Stimulated activated memory B cell treated with anti-CD40 and anti-IgM and Interleukin-4, amounts not matched to agents 10 μg/mL and 1 μg/mL and 100 μg/mL, for 72 hours (primary cell): Measurements from ENCODE around the gene GRK7.
"Not testable (repeated sequence)": the region's sequence is repeated elsewhere in the genome, so short reads cannot be mapped to it uniquely, and the experiment has no call there.

Experiments used
- ATAC-seq: fragments of 150-1000 bp; cut with Tn5 transposase; 2 replicates; pipeline ENCODE4 v1.10.0; 2021
- H3K27ac Mint-ChIP-seq: one replicate; pipeline ENCODE4 v1.8.0; 2022; ENCODE audit warnings: mild to moderate bottlenecking, mixed read lengths
- H3K27me3 Mint-ChIP-seq: one replicate; pipeline ENCODE4 v1.8.0; 2022; ENCODE audit warnings: mixed read lengths
- H3K36me3 Mint-ChIP-seq: one replicate; pipeline ENCODE4 v1.8.0; 2022; ENCODE audit warnings: mixed read lengths
- H3K4me1 Mint-ChIP-seq: one replicate; pipeline ENCODE4 v1.8.0; 2022; ENCODE audit warnings: mixed read lengths
- H3K4me3 Mint-ChIP-seq: one replicate; pipeline ENCODE4 v1.8.0; 2022; ENCODE audit warnings: mild to moderate bottlenecking, moderate library complexity, mixed read lengths
- H3K9me3 Mint-ChIP-seq: one replicate; pipeline ENCODE4 v1.8.0; 2022; ENCODE audit warnings: mixed read lengths

Gene GRK7

DNA sequence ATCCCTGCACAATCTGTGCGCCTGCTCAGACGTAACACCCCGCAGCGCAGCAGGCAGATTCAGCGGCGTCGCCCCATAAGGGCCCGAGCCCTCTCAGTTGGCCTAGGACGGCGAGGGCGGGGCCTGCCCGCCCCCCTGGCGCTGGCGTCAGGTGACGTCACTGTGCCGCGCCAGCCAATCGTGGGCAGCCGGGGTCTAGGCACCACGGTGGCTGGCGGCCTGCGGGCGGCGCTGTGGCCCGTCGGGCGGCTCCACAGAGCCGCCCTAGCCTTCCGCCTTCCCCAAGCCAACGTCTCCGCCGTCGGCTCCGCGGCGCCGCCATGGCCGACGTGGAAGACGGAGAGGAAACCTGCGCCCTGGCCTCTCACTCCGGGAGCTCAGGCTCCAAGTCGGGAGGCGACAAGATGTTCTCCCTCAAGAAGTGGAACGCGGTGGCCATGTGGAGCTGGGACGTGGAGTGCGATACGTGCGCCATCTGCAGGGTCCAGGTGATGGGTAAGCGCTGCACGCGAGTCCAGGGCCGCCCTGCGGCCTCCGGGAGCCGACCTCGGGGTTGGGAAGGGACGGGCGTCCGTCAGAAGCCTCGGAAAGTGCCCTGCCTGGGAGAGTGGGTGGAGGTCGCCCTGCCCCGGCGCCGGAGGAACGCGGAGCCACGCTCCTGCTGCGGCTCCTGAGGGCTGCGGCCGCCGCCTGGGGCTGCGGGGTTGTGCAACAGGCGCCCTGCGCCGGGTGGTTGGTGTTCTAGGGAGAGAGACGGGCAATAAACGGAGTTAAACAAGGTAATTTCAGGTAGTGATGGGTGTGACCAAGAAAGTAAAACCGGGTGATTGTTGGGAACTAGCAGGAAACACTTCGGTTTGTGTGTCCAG, 25.0 kb upstream of the GRK7 start, which contains the start of gene RNF7:
RNF7 (plus strand) TSS at position 277 of the 869 bp plus-strand sequence; CDS start at position 321, 44 bp downstream.
- ATAC-seq: peak; percentile 99
- Mint-ChIP-seq H3K9me3 (no peaks in the 10 kb centered on the region), H3K4me1 (peaks cover 38% of the 10 kb centered on the region), H3K27ac (peak within 1 kb of the TSS; percentile 98), H3K27me3 (no peaks in the 10 kb centered on the region), H3K4me3 (peak within 1 kb of the TSS; percentile 98), H3K36me3 (no peaks in the 10 kb centered on the region)

- H3K27me3 Mint-ChIP-seq: no peaks in the 10 kb centered on the region
- no peaks in the 10 kb centered on the region for H3K9me3 Mint-ChIP-seq
- peaks cover 40% of the 10 kb centered on the region for H3K4me1 Mint-ChIP-seq
- peak overlapping the region; percentile 98 for H3K27ac Mint-ChIP-seq
- ATAC-seq: no peak
- H3K4me3 Mint-ChIP-seq: peak overlapping the region; percentile 98
- H3K36me3 Mint-ChIP-seq: peaks cover under 1% of the 10 kb centered on the region
Observed at GRCh38 chr3:141738891-141739363, 24.3 kb upstream of the GRK7 start.

DNA sequence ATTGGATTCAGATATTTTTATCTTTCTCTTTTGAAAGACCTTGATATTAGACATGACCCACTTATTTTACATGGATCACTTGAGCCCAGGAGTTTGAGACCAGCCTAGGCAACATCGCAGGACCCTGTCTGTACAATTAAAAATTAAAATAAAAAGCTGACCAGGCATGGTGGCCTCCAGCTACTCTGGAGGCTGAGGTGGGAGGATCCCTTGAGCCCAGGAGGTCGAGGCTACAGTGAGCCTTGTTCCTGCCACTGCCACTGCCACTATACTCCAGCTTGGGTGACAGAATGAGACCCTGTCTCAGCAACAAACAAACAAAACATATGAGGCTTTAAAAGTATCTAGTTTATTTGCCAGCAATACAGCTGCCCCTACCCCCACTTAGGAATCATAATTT, 23.5 kb upstream of the GRK7 start:
- H3K4me3 Mint-ChIP-seq: peak overlapping the region; percentile 98
- H3K27me3 Mint-ChIP-seq: no peaks in the 10 kb centered on the region
- no peak for ATAC-seq
- peak overlapping the region; percentile 98 for H3K27ac Mint-ChIP-seq
- no peaks in the 10 kb centered on the region for H3K9me3 Mint-ChIP-seq
- H3K4me1 Mint-ChIP-seq: peaks cover 48% of the 10 kb centered on the region
- H3K36me3 Mint-ChIP-seq: peaks cover 9% of the 10 kb centered on the region

DNA sequence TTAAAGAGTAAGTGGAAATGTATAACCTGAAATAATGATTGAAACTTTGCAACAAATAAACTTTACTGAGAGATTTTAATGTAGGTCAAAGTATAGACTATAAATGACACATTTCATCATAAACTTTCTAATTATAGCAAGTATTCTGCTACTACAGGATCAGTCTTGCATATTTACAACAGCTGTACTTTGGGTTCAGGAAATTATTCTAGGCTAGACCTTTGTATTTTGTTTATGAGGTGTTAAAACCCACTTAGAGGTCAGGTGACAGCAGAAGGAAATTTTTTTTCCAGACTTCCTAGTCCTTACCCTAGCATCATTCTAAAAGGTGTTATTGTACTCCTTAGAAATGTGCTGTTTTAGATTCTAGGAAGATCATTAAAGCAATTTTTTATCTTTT, 22.9 kb upstream of the GRK7 start:
- H3K4me3 Mint-ChIP-seq: no peak overlapping the region
- H3K27ac Mint-ChIP-seq: no peak overlapping the region

GRCh38 chr3:141743305-141743704, 19.9 kb upstream of the GRK7 start:
- Mint-ChIP-seq H3K27ac (no peak overlapping the region), H3K9me3 (no peaks in the 10 kb centered on the region), H3K4me3 (no peak overlapping the region), H3K36me3 (peaks cover 18% of the 10 kb centered on the region), H3K27me3 (no peaks in the 10 kb centered on the region), H3K4me1 (peaks cover 40% of the 10 kb centered on the region)
- ATAC-seq: no peak

More for the DNA sequence above, 22.9 kb upstream of the GRK7 start:
- H3K9me3 Mint-ChIP-seq: no peaks in the 10 kb centered on the region
- no peaks in the 10 kb centered on the region for H3K27me3 Mint-ChIP-seq
- peaks cover 14% of the 10 kb centered on the region for H3K36me3 Mint-ChIP-seq
- peaks cover 48% of the 10 kb centered on the region for H3K4me1 Mint-ChIP-seq
- ATAC-seq: no peak

GRCh38 chr3:141746962-141747361, 16.2 kb upstream of the GRK7 start:
- no peaks in the 10 kb centered on the region for H3K27me3 Mint-ChIP-seq
- ATAC-seq: no peak
- no peak overlapping the region for H3K27ac Mint-ChIP-seq
- peaks cover 18% of the 10 kb centered on the region for H3K36me3 Mint-ChIP-seq
- no peak overlapping the region for H3K4me3 Mint-ChIP-seq
- H3K4me1 Mint-ChIP-seq: peaks cover 22% of the 10 kb centered on the region
- H3K9me3 Mint-ChIP-seq: no peaks in the 10 kb centered on the region

- Mint-ChIP-seq H3K27ac (no peak overlapping the region), H3K36me3 (no peaks in the 10 kb centered on the region), H3K4me3 (no peak overlapping the region), H3K4me1 (no peaks in the 10 kb centered on the region), H3K27me3 (no peaks in the 10 kb centered on the region), H3K9me3 (no peaks in the 10 kb centered on the region)
- ATAC-seq: no peak
Observed at GRCh38 chr3:141753399-141753798, 9.8 kb upstream of the GRK7 start.

- Mint-ChIP-seq H3K36me3 (no peaks in the 10 kb centered on the region), H3K27me3 (no peaks in the 10 kb centered on the region), H3K27ac (no peak overlapping the region), H3K4me3 (no peak overlapping the region), H3K4me1 (no peaks in the 10 kb centered on the region), H3K9me3 (no peaks in the 10 kb centered on the region)
- no peak for ATAC-seq
Observed at GRCh38 chr3:141754032-141754431, 9.2 kb upstream of the GRK7 start.

DNA sequence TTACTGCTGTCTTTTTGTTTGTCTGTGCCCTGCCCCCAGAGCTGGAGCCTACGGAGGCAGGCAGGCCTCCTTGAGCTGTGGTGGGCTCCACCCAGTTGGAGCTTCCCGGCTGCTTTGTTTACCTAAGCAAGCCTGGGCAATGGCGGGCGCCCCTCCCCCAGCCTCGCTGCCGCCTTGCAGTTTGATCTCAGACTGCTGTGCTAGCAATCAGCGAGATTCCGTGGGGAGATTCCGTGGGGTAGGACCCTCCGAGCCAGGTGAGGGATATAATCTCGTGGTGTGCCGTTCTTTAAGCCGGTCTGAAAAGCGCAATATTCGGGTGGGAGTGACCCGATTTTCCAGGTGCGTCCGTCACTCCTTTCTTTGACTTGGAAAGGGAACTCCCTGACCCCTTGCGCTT, 656 bp upstream of the GRK7 start:
- not testable (repeated sequence) for ATAC-seq, H3K4me3 Mint-ChIP-seq, H3K4me1 Mint-ChIP-seq, H3K9me3 Mint-ChIP-seq, H3K36me3 Mint-ChIP-seq, H3K27ac Mint-ChIP-seq, H3K27me3 Mint-ChIP-seq

- H3K27me3 Mint-ChIP-seq: no peaks in the 10 kb centered on the region
- no peaks in the 10 kb centered on the region for H3K4me1 Mint-ChIP-seq
- no peaks in the 10 kb centered on the region for H3K9me3 Mint-ChIP-seq
- ATAC-seq: no peak
- no peak overlapping the region for H3K4me3 Mint-ChIP-seq
- no peak overlapping the region for H3K27ac Mint-ChIP-seq
- H3K36me3 Mint-ChIP-seq: peaks cover 5% of the 10 kb centered on the region
Observed at GRCh38 chr3:141764045-141764444, 837 bp downstream of the GRK7 start.

- Mint-ChIP-seq H3K4me1 (no peaks in the 10 kb centered on the region), H3K27ac (no peak overlapping the region), H3K36me3 (peaks cover 5% of the 10 kb centered on the region), H3K4me3 (no peak overlapping the region), H3K9me3 (no peaks in the 10 kb centered on the region), H3K27me3 (no peaks in the 10 kb centered on the region)
- no peak for ATAC-seq
Observed at GRCh38 chr3:141764465-141764864, 1.3 kb downstream of the GRK7 start.

- Mint-ChIP-seq H3K9me3 (no peaks in the 10 kb centered on the region), H3K4me1 (no peaks in the 10 kb centered on the region), H3K36me3 (peaks cover 5% of the 10 kb centered on the region), H3K27ac (no peak overlapping the region), H3K4me3 (no peak overlapping the region), H3K27me3 (no peaks in the 10 kb centered on the region)
- ATAC-seq: no peak
Observed at GRCh38 chr3:141764986-141765385, 1.8 kb downstream of the GRK7 start.

- H3K27me3 Mint-ChIP-seq: no peaks in the 10 kb centered on the region
- no peaks in the 10 kb centered on the region for H3K4me1 Mint-ChIP-seq
- no peak overlapping the region for H3K4me3 Mint-ChIP-seq
- H3K27ac Mint-ChIP-seq: no peak overlapping the region
- no peaks in the 10 kb centered on the region for H3K9me3 Mint-ChIP-seq
- ATAC-seq: no peak
- peaks cover 5% of the 10 kb centered on the region for H3K36me3 Mint-ChIP-seq
Observed at GRCh38 chr3:141767066-141767465, 3.9 kb downstream of the GRK7 start.

- Mint-ChIP-seq H3K9me3 (no peaks in the 10 kb centered on the region), H3K27me3 (no peaks in the 10 kb centered on the region), H3K27ac (no peak overlapping the region), H3K4me1 (no peaks in the 10 kb centered on the region), H3K4me3 (no peak overlapping the region), H3K36me3 (no peaks in the 10 kb centered on the region)
- no peak for ATAC-seq
Observed at GRCh38 chr3:141769221-141769894, 6.2 kb downstream of the GRK7 start.

DNA sequence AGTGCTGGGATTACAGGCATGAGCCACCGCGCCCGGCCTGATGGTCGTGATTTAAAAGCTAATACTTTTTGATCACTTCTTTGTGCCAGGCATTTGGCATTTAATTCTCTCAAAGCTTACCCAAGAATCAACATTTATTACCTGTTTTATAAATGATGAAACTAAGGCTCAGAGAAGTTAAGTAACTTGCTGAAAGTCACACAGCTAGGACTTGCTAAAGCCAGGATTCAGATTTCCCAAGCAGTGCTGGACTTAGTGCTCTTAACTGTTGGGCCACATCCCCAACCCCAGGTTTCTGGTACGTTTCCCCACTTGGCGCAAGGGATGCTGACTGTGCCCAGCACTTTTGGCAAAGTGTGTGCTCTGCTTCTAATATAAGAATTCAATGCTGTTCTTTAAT, 10.5 kb downstream of the GRK7 start:
- H3K27me3 Mint-ChIP-seq: no peaks in the 10 kb centered on the region
- no peak overlapping the region for H3K4me3 Mint-ChIP-seq
- no peak for ATAC-seq
- no peaks in the 10 kb centered on the region for H3K9me3 Mint-ChIP-seq
- H3K27ac Mint-ChIP-seq: no peak overlapping the region
- no peaks in the 10 kb centered on the region for H3K36me3 Mint-ChIP-seq
- no peaks in the 10 kb centered on the region for H3K4me1 Mint-ChIP-seq

DNA sequence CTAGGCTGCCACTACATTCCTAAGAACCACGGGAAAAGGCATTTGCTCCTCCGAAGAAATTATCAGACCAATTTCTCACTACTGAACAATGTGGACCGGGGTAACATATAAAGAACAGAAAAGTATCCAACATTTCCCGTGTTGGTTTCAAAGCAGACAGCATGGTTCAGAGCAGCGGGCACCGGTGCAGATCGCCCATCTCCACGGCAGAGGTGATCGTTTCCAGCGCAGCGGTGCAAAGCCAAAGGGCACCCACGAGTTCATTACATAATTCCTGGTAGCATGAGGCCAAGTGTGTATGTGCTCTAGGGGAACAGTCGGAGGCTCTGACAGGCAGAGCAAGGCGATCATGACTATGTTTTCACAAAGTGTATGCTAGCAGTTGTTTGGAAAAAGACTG, 13.2 kb downstream of the GRK7 start:
- Mint-ChIP-seq H3K27me3 (peaks cover 16% of the 10 kb centered on the region), H3K9me3 (peaks cover 3% of the 10 kb centered on the region), H3K4me3 (no peak overlapping the region), H3K4me1 (no peaks in the 10 kb centered on the region), H3K27ac (no peak overlapping the region), H3K36me3 (no peaks in the 10 kb centered on the region)
- ATAC-seq: no peak
